22Rv1 (cell line): Measurements from ENCODE around the gene PARP9.
"Not testable (repeated sequence)": the region's sequence is repeated elsewhere in the genome, so short reads cannot be mapped to it uniquely, and the experiment has no call there.

ENCODE experiments used
- H3K27ac ChIP-seq: fragments of 450-650 bp; 2 replicates; pipeline ENCODE4 v1.5.1; 2017
- CTCF ChIP-seq: fragments of 450-650 bp; IDR thresholded peaks from 2 replicates; pipeline ENCODE4 v1.5.1; 2017; ENCODE audit warnings: mild to moderate bottlenecking
- ZFX ChIP-seq: fragments of 450-650 bp; IDR thresholded peaks from 2 replicates; pipeline ENCODE4 v1.6.1; 2017; ENCODE audit warnings: antibody characterized with exemption, borderline replicate concordance

The PARP9 gene

DNA sequence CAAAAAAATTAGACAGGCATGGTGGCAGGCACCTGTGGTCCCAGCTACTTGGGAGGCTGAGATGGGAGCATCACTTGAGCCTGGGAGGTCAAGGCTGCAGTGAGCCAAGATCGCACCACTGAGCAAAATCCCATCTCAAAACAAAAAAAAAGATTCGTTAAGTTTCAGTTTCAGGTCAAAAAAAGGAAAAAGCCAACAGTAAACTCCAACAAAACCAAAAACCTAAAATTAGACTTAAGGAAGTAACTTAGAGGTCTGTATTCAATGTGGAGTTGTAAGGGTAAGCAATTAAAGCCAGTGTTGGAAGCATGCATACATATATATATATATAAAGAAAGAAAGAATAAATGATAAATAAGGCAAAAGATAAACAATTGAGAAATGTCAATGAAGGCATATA, 61.2 kb downstream of the PARP9 start:
- no peak overlapping the region for H3K27ac ChIP-seq
- TF ChIP-seq ZFX (no peak), CTCF (no peak)

DNA sequence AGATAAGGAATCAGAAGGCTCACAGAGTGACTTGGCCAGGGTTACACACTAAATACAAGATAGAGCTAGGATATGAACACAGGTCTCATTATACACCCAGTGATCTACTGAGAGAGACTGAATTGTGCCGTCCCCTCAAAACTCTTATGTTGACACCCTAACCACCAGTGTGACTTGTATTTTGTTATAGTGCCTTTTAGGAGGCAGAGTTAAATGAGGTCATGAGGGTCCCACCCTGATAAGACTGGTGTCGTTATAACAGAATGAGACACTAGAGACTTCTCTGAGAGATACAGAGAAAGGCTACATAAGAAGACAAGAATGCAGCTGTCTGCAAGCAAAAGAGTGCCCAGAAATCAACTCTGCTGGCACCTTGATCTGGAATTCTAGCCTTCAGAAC, 62.0 kb downstream of the PARP9 start:
- no peak for TF ChIP-seq CTCF
- TF ChIP-seq ZFX: no peak
- no peak overlapping the region for H3K27ac ChIP-seq

- H3K27ac ChIP-seq: not testable (repeated sequence)
Observed at GRCh38 chr3:122500964-122501363, 63.1 kb downstream of the PARP9 start.

GRCh38 chr3:122498152-122498551, 65.9 kb downstream of the PARP9 start:
- H3K27ac ChIP-seq: no peak overlapping the region
- no peak for TF ChIP-seq ZFX
- no peak for TF ChIP-seq CTCF

GRCh38 chr3:122497425-122497824, 66.7 kb downstream of the PARP9 start:
- H3K27ac ChIP-seq: no peak overlapping the region
- TF ChIP-seq ZFX: no peak
- TF ChIP-seq CTCF: no peak

GRCh38 chr3:122496508-122496907, 67.6 kb downstream of the PARP9 start:
- TF ChIP-seq CTCF (no peak), ZFX (no peak)
- no peak overlapping the region for H3K27ac ChIP-seq

GRCh38 chr3:122493296-122493695, 70.8 kb downstream of the PARP9 start:
- TF ChIP-seq ZFX: no peak
- TF ChIP-seq CTCF: no peak
- H3K27ac ChIP-seq: no peak overlapping the region

DNA sequence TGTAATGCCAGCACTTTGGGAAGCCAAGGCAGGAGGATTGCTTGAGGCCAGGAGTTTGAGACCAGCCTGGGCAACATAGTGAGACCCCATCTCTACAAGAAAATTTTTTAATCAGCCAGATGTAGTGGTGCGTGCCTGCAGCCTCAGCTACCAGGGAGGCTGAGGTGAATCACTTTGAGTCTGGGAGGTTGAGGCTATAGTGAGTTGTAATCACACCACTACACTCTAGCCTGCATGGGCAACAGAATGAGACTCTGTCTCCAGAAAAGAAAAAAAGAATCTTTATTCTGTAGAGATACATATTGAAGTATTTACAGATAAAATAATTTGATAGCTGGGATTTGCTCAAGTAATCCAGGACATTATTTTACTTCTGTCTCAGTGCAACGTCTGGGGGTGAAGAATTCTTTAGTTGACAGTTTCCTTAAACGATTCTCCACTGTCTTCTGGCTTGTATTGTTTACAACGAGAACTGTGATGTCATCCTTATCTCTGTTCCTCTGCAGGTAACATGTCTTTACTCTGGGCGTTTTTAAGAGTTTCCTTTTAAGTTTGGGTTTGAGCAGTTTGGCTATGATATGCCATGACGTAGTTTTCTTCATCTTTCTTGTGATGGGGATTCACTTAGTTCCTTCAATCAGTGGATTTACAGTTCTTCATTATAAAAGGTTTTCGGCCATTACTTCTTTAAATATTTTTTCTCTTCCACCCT, 75.7 kb downstream of the PARP9 start:
- TF ChIP-seq CTCF (no peak), ZFX (no peak)
- no peak overlapping the region for H3K27ac ChIP-seq
